GM12878 (cell line): ENCODE results near the gene PCDHGA1.

Experiments used
- HDAC2 ChIP-seq: fragments of 200-600 bp; sonication (generic); IDR thresholded peaks from 2 replicates; pipeline ENCODE4 v1.6.1; 2017
- TF ChIP-seq, protein P1 (sequence below), 3 experiments: IDR thresholded peaks in 2 of 3; conservative IDR thresholded peaks in 1 of 3; 2 replicates each; pipeline ENCODE4 v1.5.1; 2011; ENCODE audit warnings: low read depth in 3 of 3, low read length in 3 of 3, mild to moderate bottlenecking in 3 of 3, control low read depth in 2 of 3, moderate library complexity in 2 of 3, inconsistent platforms in 1 of 3, mixed read lengths in 1 of 3; ENCODE audit not compliant: control insufficient read depth in 2 of 3, insufficient read depth in 1 of 3; ENCODE audit errors: extremely low read depth in 1 of 3

DNA sequence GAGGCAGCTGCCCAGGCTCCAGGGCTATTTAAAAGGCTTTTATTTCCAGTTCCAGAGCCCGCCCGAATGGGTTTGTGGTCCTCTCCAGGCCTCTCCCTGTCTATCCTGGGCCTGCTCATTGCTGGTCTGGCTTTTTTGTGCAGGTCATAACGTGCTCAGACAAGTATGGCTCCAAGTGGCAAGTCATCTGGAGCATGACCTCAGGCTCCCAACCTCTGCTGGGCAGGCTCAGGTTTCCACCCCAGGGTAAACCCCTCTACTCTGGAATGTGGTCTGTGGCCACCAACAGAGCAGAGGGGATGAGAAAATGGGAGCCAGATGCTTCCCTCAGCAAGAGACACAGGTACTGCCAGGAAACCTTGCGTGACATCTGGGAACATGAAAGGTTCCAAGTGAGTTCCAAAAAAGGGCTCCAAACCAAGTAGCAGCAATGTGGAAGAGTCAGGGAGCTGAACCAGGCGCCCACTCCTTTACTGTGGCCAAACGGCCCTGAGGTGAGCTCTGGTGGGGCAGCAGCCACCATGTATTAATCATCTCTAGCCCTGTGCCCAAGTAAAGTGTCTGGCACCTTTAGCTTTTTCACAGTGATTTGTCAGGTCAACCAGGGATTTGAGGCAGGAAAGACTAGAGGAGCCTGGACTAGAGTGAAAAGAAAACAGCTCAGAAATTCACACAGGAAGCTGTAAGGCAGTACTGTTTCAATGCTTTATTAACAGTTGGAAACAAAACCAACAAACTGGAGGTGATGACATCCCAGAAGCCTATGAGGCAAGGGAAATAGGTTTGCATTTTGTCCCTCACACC is 184.2 kb downstream of the PCDHGA1 start:
- TF ChIP-seq, protein P1, sequence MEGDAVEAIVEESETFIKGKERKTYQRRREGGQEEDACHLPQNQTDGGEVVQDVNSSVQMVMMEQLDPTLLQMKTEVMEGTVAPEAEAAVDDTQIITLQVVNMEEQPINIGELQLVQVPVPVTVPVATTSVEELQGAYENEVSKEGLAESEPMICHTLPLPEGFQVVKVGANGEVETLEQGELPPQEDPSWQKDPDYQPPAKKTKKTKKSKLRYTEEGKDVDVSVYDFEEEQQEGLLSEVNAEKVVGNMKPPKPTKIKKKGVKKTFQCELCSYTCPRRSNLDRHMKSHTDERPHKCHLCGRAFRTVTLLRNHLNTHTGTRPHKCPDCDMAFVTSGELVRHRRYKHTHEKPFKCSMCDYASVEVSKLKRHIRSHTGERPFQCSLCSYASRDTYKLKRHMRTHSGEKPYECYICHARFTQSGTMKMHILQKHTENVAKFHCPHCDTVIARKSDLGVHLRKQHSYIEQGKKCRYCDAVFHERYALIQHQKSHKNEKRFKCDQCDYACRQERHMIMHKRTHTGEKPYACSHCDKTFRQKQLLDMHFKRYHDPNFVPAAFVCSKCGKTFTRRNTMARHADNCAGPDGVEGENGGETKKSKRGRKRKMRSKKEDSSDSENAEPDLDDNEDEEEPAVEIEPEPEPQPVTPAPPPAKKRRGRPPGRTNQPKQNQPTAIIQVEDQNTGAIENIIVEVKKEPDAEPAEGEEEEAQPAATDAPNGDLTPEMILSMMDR (IDR thresholded peaks at IDR 0.05 in 2 of 3, conservative IDR thresholded peaks at IDR 0.05 in 1 of 3; ENCODE audit: control insufficient read depth in 2 of 3, extremely low read depth in 1 of 3, insufficient read depth in 1 of 3, low read depth in 3 of 3, low read length in 3 of 3) = no peak
- no peak for TF ChIP-seq HDAC2
